SHP77 treated with DMSO at 0.1 percent for 48 hours (cell line): ENCODE data around the gene ACER3.
"Not testable (repeated sequence)": the region's sequence is repeated elsewhere in the genome, so short reads cannot be mapped to it uniquely, and the experiment has no call there.

Experiments
- DNase-seq: peaks from one replicate; lab custom pipeline; 2025; lab: John Stamatoyannopoulos, UW

Gene ACER3

GRCh38 chr11:76836613-76837291 lies 24.0 kb upstream of the ACER3 start:
- no peak for DNase-seq

DNA sequence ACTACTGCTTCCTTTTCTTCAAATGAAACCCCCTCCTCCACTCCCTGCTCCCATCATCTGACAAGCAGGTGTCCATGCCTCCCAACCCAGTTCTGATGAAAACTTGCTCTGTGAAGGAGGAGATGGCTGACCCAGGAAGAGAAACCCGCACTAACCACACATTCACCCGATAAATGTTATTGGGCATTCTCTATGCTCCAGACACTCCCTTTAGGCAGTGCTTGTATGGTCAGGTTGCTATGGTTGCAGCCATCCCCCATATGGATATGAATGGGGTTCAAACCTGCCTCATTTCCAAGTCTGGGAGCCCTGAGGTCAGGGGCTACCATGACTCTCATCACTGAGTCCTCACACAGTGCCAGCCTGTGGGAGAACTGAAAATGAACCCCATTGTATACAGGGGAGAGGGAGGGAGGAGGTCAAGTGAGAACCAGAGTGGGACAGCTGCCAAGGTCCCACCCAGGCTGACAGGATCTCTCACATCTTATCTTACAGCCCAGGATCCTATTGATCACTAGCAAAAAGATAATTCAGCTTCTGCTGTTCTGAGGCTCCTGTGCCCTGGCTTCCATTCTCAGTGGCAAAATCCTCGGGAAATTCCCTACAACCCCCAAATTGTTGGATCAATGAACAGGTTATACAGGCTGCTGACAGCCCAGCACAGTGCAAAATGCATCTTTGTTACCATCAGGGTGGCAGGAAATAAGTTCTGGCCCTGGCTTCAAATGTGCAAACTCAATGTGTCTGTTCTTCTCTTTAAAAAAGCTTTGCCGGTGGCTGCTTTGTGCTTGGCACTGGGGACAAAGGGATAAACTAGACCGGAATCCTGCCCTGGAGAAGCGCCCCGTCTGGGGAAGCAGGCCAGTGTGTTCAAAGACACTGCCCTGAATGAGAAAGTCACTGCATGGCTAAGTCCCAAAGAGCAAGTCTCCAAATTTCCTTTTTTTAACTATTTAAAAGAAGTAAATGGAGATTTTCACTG lies 22.7 kb upstream of the ACER3 start:
- DNase-seq: no peak

GRCh38 chr11:76838678-76839068 lies 22.0 kb upstream of the ACER3 start:
- no peak for DNase-seq

DNA sequence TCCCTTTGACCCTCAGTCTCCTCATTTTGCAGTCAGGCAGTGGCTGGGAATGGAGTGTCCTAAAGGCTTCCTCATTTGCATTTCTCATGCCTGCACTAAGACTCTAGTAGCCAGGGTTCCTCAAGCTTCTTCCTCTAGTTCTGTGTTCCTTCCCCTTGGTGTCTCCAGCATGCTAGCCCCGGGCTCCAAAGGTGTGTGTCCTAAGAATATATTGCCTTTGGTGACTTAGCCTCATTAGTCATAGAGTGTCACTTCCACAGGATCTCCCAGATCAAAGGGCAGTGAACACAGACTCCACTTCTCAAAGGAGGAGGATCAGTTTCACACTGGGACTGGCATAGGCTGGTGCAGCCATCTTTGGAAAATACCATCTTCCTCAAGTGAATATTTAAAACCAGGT lies 21.4 kb upstream of the ACER3 start:
- DNase-seq: no peak

- no peak for DNase-seq
Observed at GRCh38 chr11:76841923-76842452, 18.7 kb upstream of the ACER3 start.

- DNase-seq: no peak
Observed at GRCh38 chr11:76843907-76844306, 16.8 kb upstream of the ACER3 start.

DNA sequence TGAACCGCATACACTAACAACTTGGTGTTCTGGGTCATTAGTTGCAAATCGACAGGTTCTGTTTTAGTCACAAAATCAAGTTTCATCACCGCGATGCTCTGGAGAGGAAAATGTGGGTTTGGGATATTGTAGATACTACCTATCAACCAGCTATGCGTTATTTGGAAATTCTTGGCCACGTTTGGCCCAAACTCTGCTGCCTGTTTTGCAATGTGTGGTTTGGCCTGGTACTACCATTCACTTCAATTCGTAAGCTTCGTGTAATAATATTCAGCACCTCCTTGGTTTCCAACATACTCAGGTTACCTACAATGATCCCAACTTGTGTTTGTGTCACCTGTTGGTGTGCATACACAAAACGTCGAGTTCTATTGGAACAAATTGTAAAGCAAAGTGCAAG lies 16.2 kb upstream of the ACER3 start:
- DNase-seq: no peak

GRCh38 chr11:76845069-76845468 lies 15.6 kb upstream of the ACER3 start:
- DNase-seq: no peak

GRCh38 chr11:76846441-76846840 lies 14.3 kb upstream of the ACER3 start:
- no peak for DNase-seq

GRCh38 chr11:76849376-76849775 lies 11.3 kb upstream of the ACER3 start:
- no peak for DNase-seq

- DNase-seq: no peak
Observed at GRCh38 chr11:76850130-76850529, 10.6 kb upstream of the ACER3 start.

DNA sequence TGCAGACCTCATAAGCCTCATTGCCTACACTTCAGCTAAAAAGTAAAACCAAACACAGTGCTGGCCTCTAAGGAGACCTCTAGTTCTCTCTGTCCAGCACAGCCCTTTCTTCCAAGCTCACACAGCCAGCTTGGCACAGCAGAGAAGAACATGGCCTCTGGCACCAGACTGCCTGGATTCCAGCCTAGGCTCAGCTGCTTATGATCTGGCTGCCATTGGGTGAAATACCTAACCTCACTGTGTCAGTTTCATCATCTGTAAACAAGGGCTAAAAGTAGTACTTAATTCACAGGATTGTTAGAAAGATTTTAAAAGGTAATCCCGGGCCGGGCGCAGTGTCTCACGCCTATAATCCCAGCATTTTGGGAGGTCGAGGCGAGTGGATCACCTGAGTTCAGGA lies 9.9 kb upstream of the ACER3 start:
- no peak for DNase-seq

GRCh38 chr11:76854709-76855108 lies 6.0 kb upstream of the ACER3 start:
- no peak for DNase-seq

DNA sequence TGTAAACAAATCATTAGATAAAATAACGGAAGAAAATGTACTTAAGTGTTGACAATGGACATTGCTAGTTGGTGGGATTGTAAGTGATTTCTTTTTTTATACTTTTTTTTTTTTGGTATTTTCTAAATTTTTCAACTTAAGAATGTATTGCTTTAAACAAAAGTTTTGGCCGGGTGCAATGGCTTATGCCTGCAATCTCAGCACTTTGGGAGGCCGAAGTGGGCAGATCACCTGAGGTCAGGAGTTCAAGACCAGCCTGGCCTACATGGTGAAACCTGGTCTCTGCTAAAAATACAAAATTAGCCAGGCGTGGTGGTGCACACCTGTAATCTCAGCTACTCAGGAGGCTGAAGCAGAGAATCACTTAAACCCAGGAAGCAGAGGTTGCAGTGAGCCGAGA lies 5.0 kb upstream of the ACER3 start:
- DNase-seq: not testable (repeated sequence)

DNA sequence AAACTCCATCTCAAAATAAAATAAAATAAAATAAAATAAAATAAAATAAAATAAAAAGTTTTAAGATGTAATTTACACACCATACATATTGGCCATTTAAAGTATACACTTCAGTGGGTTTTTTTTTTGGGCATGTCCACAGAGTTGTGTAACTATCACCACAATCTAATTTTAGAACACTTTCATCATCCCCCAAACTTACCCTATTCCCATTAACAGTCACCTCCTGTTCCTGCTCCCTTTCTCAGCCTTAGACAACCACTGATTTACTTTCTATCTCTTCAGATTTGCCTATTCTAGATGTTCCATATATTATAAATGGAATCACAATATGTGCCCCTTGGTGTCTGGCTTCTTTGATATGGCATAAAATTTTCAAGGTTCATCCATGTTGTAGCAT lies 4.6 kb upstream of the ACER3 start:
- DNase-seq: no peak

GRCh38 chr11:76856571-76856970 lies 4.1 kb upstream of the ACER3 start:
- no peak for DNase-seq

- DNase-seq: no peak
Observed at GRCh38 chr11:76857781-76858410, 2.8 kb upstream of the ACER3 start.

GRCh38 chr11:76859708-76860227 lies 950 bp upstream of the ACER3 start:
- DNase-seq: no peak

GRCh38 chr11:76861490-76861953 lies 804 bp downstream of the ACER3 start:
- DNase-seq: no peak

GRCh38 chr11:76862794-76863193 lies 2.1 kb downstream of the ACER3 start:
- DNase-seq: not testable (repeated sequence)

- DNase-seq: no peak
Observed at GRCh38 chr11:76863196-76863777, 2.6 kb downstream of the ACER3 start.
